HCT116 (cell line): ENCODE measurements around the gene FOXP1. TPM values are rescaled to one million over a fixed set of nuclear protein-coding genes. Genes with fewer than 3 reads are reported as not detected.

Experiments
- ATAC-seq: fragments of 200-7000 bp; cut with Tn5 transposase; 2 replicates; pipeline ENCODE4 v1.9.1; 2020; ENCODE audit warnings: mild to moderate bottlenecking, moderate library complexity
- BruUV-seq: library from RNA; stranded (reverse); fragments of 400-500 nt; replicated peaks from 2 replicates; lab custom pipeline; 2021; lab: Mats Ljungman, UMichigan
- CTCF ChIA-PET: fragments of 300-600 bp; sonication (Branson Sonifier 250); formaldehyde crosslinking; loops from one replicate; lab custom pipeline; 2021; ENCODE audit warnings: antibody characterized with exemption; lab: Charles Lee
- POLR2A ChIA-PET: fragments of 300-600, 350-600 bp; sonication (Branson Sonifier 250); formaldehyde crosslinking; loops from one replicate; lab custom pipeline; 2021; ENCODE audit warnings: antibody characterized with exemption; lab: Charles Lee
- RAD21 ChIA-PET, 2 experiments: fragments of 300-600 bp; sonication (Branson Sonifier 250); formaldehyde crosslinking; loops; one replicate each; lab custom pipeline; 2023; ENCODE audit warnings: low total read pairs in 2 of 2; ENCODE audit not compliant: uncharacterized antibody in 2 of 2, unreplicated experiment in 2 of 2, low non-redundant PET in 1 of 2; lab: Charles Lee
- DNase-seq: peaks from one replicate; pipeline ENCODE4 v3.0.0-alpha.2; 2010; ENCODE audit warnings: low read depth, low spot score
- H2AFZ ChIP-seq: fragments of 200-600 bp; shearing (Covaris generic), sonication (generic); 2 replicates; pipeline ENCODE4 v1.6.1; 2017; ENCODE audit warnings: low read depth, mixed run types, mixed read lengths, antibody characterized with exemption, low read length; ENCODE audit not compliant: poor library complexity, severe bottlenecking
- H3K27ac ChIP-seq: 2 replicates; pipeline ENCODE4 v1.5.1; 2012; ENCODE audit warnings: low read depth, low read length
- H3K27me3 ChIP-seq: fragments of 200-600 bp; sonication (generic); 2 replicates; pipeline ENCODE4 v1.6.1; 2016; ENCODE audit warnings: mixed run types, low read length, mixed read lengths; ENCODE audit not compliant: insufficient read depth
- H3K36me3 ChIP-seq, 2 experiments: fragments of 200-500 bp in 1 of 2; fragments of 200-600 bp in 1 of 2; sonication (Bioruptor generic) in 1 of 2; sonication (generic) in 1 of 2; 2 replicates each; pipeline versions ENCODE4 v1.5.1 to v1.6.1; 2014 to 2016; ENCODE audit warnings: low read length in 2 of 2, inconsistent platforms in 1 of 2, mixed read lengths in 1 of 2, mixed run types in 1 of 2; ENCODE audit not compliant: insufficient read depth in 2 of 2, control insufficient read depth in 1 of 2
- H3K4me1 ChIP-seq, 2 experiments: fragments of 200-600 bp in 1 of 2; sonication (generic) in 1 of 2; 2 replicates each; pipeline versions ENCODE4 v1.5.1 to v1.6.1; 2012 to 2017; ENCODE audit warnings: low read length in 2 of 2, inconsistent platforms in 1 of 2, mild to moderate bottlenecking in 1 of 2, mixed read lengths in 1 of 2, mixed run types in 1 of 2, moderate library complexity in 1 of 2; ENCODE audit not compliant: insufficient read depth in 2 of 2, control insufficient read depth in 1 of 2
- H3K4me2 ChIP-seq: fragments of 200-600 bp; sonication (generic); 2 replicates; pipeline ENCODE4 v1.6.1; 2017; ENCODE audit warnings: mixed run types, low read length, mixed read lengths
- H3K4me3 ChIP-seq, 2 experiments: fragments of 200-600 bp in 1 of 2; sonication (generic) in 1 of 2; replicated peaks in 1 of 2; 2 replicates each; pipeline ENCODE4 v1.5.1; 2011 to 2016; ENCODE audit warnings: low read length in 2 of 2, control low read depth in 1 of 2, low read depth in 1 of 2, mild to moderate bottlenecking in 1 of 2, mixed read lengths in 1 of 2, mixed run types in 1 of 2
- H3K79me2 ChIP-seq: fragments of 200-600 bp; sonication (generic); 2 replicates; pipeline ENCODE4 v1.6.1; 2017; ENCODE audit warnings: mild to moderate bottlenecking, mixed run types, low read length, moderate library complexity, mixed read lengths; ENCODE audit not compliant: insufficient read depth
- H3K9ac ChIP-seq: fragments of 200-600 bp; sonication (generic); 2 replicates; pipeline ENCODE4 v1.6.1; 2016; ENCODE audit warnings: low read length, mixed read lengths
- H3K9me2 ChIP-seq: fragments of 200-600 bp; sonication (generic), shearing (Covaris generic); 2 replicates; pipeline ENCODE4 v1.6.1; 2017; ENCODE audit warnings: mixed run types, mild to moderate bottlenecking, moderate library complexity; ENCODE audit not compliant: insufficient read depth
- H3K9me3 ChIP-seq, 2 experiments: fragments of 200-500 bp in 1 of 2; fragments of 200-600 bp in 1 of 2; sonication (Bioruptor generic) in 1 of 2; sonication (generic) in 1 of 2; 2 replicates each; pipeline ENCODE4 v1.6.1; 2014 to 2017; ENCODE audit warnings: low read length in 2 of 2, mixed read lengths in 2 of 2, inconsistent platforms in 1 of 2, low read depth in 1 of 2, mild to moderate bottlenecking in 1 of 2, mixed run types in 1 of 2, moderate library complexity in 1 of 2; ENCODE audit not compliant: control insufficient read depth in 1 of 2, insufficient read depth in 1 of 2
- H4K20me1 ChIP-seq: fragments of 200-600 bp; sonication (generic), shearing (Covaris generic); 2 replicates; pipeline ENCODE4 v1.6.1; 2017; ENCODE audit warnings: mixed run types, mild to moderate bottlenecking, moderate library complexity; ENCODE audit not compliant: insufficient read depth
- CBX3 ChIP-seq: IDR thresholded peaks from 2 replicates; pipeline ENCODE4 v1.6.1; 2012; ENCODE audit warnings: low read depth
- EGR1 ChIP-seq: IDR thresholded peaks from 2 replicates; pipeline ENCODE4 v1.6.1; 2012; ENCODE audit warnings: low read depth
- EZH2 ChIP-seq: fragments of 200-600 bp; sonication (generic); IDR thresholded peaks from 2 replicates; pipeline ENCODE4 v1.6.1; 2017; ENCODE audit warnings: antibody characterized with exemption, mixed run types
- EZH2phosphoT487 ChIP-seq: fragments of 200-600 bp; IDR thresholded peaks from 2 replicates; pipeline ENCODE4 v1.6.1; 2018; ENCODE audit warnings: antibody characterized with exemption, borderline replicate concordance
- POLR2A ChIP-seq: IDR thresholded peaks from 2 replicates; pipeline ENCODE4 v1.7.0; 2011; ENCODE audit warnings: borderline replicate concordance; ENCODE audit not compliant: insufficient read depth, insufficient read length; ENCODE audit errors: extremely low read depth
- REST ChIP-seq: IDR thresholded peaks from 2 replicates; pipeline ENCODE4 v1.6.1; 2012; ENCODE audit warnings: low read depth
- YY1 ChIP-seq: IDR thresholded peaks from 2 replicates; pipeline ENCODE4 v1.6.1; 2011; ENCODE audit warnings: low read length, low read depth, moderate library complexity, mild to moderate bottlenecking; ENCODE audit not compliant: insufficient replicate concordance; ENCODE audit errors: extremely low read depth
- ZFX ChIP-seq: fragments of 450-650 bp; IDR thresholded peaks from 2 replicates; pipeline ENCODE4 v1.6.1; 2017
- intact Hi-C: fragments of 100-400 bp; cut with micrococcal nuclease; formaldehyde crosslinking; loops from 2 replicates; pipeline ENCODE4 v1.10.0; 2022
- total RNA-seq: library from RNA; stranded (reverse); gene quantifications from one replicate; pipeline ENCODE4 v1.2.1, GENCODE V29; 2021; ENCODE audit not compliant: unreplicated experiment

FOXP1 gene
- total RNA-seq, 1 experiment from 2014 or later = 11.4 TPM

GRCh38 chr3:71061581-71061980 is 521.9 kb downstream of the FOXP1 start:
- DNase-seq (no peak), ATAC-seq (no peak)
- Histone ChIP-seq H3K4me2 (no peak overlapping the region), H3K9me3 (no peaks in the 10 kb centered on the region), H3K27ac (no peak overlapping the region), H3K9me2 (no peaks in the 10 kb centered on the region), H3K27me3 (no peaks in the 10 kb centered on the region), H3K79me2 (no peaks in the 10 kb centered on the region), H2AFZ (no peak overlapping the region), H3K4me3 (no peak overlapping the region), H3K4me1 (no peaks in the 10 kb centered on the region), H3K36me3 (no peaks in the 10 kb centered on the region), H4K20me1 (no peaks in the 10 kb centered on the region), H3K9ac (no peak overlapping the region)
- no TSS peak for BruUV-seq
- RAD21 ChIA-PET = no interaction called here
- TF ChIP-seq REST = no peak
- TF ChIP-seq CBX3 = no peak
- no peak for TF ChIP-seq YY1
- CTCF ChIA-PET = no interaction called here
- POLR2A ChIA-PET = no interaction called here
- intact Hi-C loops = no loop called here

DNA sequence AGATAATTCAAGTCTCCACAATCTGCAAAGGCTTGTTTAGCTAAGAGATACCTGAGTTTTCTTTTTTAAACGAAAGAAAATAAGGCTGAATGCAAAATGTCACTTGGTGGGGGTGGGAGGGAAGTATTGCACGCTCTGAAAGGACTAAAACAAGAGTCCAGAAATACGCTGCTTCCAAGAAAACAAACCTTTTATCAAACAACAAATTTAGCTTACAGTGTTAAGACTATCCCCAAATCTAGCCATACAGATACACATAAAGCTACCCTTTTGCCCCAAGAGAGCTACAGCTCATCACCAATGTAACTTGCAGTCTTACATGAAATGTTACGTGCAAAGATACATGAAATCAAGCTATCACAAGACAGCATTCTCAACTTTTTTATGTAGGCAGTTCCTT is 522.5 kb downstream of the FOXP1 start:
- no peak overlapping the region for H2AFZ ChIP-seq
- intact Hi-C loops = no loop called here
- H3K4me2 ChIP-seq = no peak overlapping the region
- ChIA-PET POLR2A (no interaction called here), RAD21 (no interaction called here), CTCF (no interaction called here)
- no peaks in the 10 kb centered on the region for H3K79me2 ChIP-seq
- no TSS peak for BruUV-seq
- H3K36me3 ChIP-seq = no peaks in the 10 kb centered on the region
- H3K4me1 ChIP-seq = no peaks in the 10 kb centered on the region
- H3K9me2 ChIP-seq = no peaks in the 10 kb centered on the region
- TF ChIP-seq EZH2 (no peak), EZH2phosphoT487 (no peak), REST (no peak), EGR1 (no peak), ZFX (no peak), POLR2A (no peak)
- DNase-seq (no peak), ATAC-seq (no peak)
- H3K4me3 ChIP-seq = no peak overlapping the region
- no peaks in the 10 kb centered on the region for H3K9me3 ChIP-seq
- H4K20me1 ChIP-seq = no peaks in the 10 kb centered on the region
- H3K27me3 ChIP-seq = no peaks in the 10 kb centered on the region
- H3K27ac ChIP-seq = no peak overlapping the region
- H3K9ac ChIP-seq = no peak overlapping the region
